Activated naive CD4-positive, alpha-beta T cell treated with anti-CD3 and anti-CD28 coated beads, Interleukin-2, amount 10 ng/mL, durations not matched to agents 5 hours and 36 hours (primary cell): ENCODE results near the gene STRADA. TPM values are rescaled to one million over a fixed set of nuclear protein-coding genes. Genes with fewer than 3 reads are reported as not detected.

Experiments used
- total RNA-seq, 2 experiments: library from RNA; stranded (reverse); gene quantifications; one replicate each; pipeline ENCODE4 v1.2.3, GENCODE V29; 2021

STRADA gene, protein sequence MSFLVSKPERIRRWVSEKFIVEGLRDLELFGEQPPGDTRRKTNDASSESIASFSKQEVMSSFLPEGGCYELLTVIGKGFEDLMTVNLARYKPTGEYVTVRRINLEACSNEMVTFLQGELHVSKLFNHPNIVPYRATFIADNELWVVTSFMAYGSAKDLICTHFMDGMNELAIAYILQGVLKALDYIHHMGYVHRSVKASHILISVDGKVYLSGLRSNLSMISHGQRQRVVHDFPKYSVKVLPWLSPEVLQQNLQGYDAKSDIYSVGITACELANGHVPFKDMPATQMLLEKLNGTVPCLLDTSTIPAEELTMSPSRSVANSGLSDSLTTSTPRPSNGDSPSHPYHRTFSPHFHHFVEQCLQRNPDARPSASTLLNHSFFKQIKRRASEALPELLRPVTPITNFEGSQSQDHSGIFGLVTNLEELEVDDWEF
- total RNA-seq: 10 to 100 TPM; 40.0 to 42.5 TPM

DNA sequence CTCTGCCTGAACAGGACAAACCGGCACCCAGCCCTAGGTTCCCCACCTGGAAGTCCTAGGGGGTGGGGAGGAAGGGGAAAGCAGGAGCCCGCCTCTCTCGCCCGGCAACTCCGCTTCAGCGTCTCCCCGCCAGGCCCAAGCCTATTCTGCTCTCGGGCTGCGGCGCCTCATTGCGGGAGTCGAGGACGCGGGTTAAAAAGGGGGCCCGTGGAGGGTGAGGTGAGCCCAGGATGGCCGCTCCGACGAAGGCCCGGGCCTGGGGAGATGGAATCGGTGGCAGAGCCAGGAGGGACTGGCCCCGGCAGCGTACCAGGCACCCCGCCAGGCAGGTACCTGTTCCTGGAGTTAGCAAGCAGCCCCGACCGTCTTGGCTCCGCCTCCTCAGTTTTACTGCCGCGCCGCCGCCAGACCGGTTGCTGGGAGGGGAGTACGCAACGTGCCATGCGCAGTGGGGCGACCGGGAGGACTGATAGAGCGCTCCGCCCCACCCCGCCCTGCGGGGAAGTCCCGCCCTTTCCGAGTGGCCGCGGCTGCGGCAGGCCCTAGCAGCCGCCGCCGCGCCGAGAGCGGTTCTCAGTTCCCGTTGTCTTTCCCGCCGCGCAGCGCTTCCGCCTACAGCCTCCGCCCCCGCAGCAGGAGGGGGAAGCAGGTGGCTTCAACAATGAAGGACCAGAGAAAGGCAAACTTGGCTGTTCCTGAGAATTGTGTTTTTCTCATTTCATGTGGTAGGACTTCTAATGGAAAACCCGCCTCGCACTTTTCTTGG is at the start of gene STRADA:
Gene STRADA, minus strand, starts transcription at position 392 of the 766 bp plus-strand sequence. CDS start 13,430 bp downstream, outside the sequence.

GRCh38 chr17:63774141-63774968 is 32.8 kb upstream of the STRADA start, which contains the start of gene DDX42:
TSS of gene DDX42 (plus strand) at chr17:63774170. CDS start at chr17:63787050, 12,880 bp downstream.

GRCh38 chr17:63773272-63774140 is 31.9 kb upstream of the STRADA start, which contains the start of gene CCDC47:
TSS of gene CCDC47 (minus strand) at chr17:63773597. CDS start at chr17:63766175, 7,422 bp downstream.

GRCh38 chr17:63699638-63700527 is 41.7 kb downstream of the STRADA start, which contains the start of gene LIMD2:
TSS of gene LIMD2 (minus strand) at chr17:63700125. CDS start at chr17:63699298, 827 bp downstream.

Other genes with a start within 250 kb of the STRADA start
- not detected for gene KCNH6, start 218.4 kb downstream of the STRADA start, total RNA-seq
- gene DCAF7, start 191.3 kb downstream of the STRADA start, total RNA-seq: 100 to 1,000 TPM; 109 to 116 TPM
- 10 to 100 TPM; 20.3 to 22.4 TPM for gene TACO1, start 140.9 kb downstream of the STRADA start, total RNA-seq
- 10 to 100 TPM; 43.0 to 44.6 TPM for gene MAP3K3, start 119.4 kb downstream of the STRADA start, total RNA-seq
- 100 to 1,000 TPM; 522 to 536 TPM for gene LIMD2, start 41.7 kb downstream of the STRADA start, total RNA-seq
- gene CCDC47, start 31.8 kb upstream of the STRADA start, total RNA-seq: 10 to 100 TPM; 46.0 to 47.9 TPM
- 100 to 1,000 TPM; 122 to 123 TPM for gene DDX42, start 32.4 kb upstream of the STRADA start, total RNA-seq
- gene PSMC5, start 85.6 kb upstream of the STRADA start, total RNA-seq: 100 to 1,000 TPM; 131 to 137 TPM
- gene FTSJ3, start 85.9 kb upstream of the STRADA start, total RNA-seq: 10 to 100 TPM; 42.1 to 44.5 TPM
- gene SMARCD2, start 100.9 kb upstream of the STRADA start, total RNA-seq: 100 to 1,000 TPM; 127 to 128 TPM
- not detected for gene CSH2, start 131.9 kb upstream of the STRADA start, total RNA-seq
- not detected for gene GH2, start 140.1 kb upstream of the STRADA start, total RNA-seq
- gene CSH1, start 154.8 kb upstream of the STRADA start, total RNA-seq: not detected
- not detected for gene CSHL1, start 169.5 kb upstream of the STRADA start, total RNA-seq
- not detected for gene GH1, start 177.0 kb upstream of the STRADA start, total RNA-seq
- gene CD79B, start 190.5 kb upstream of the STRADA start, total RNA-seq: 10 to 100 TPM; 37.2 to 38.2 TPM
- under 1 TPM in 1 of 2 experiments, not detected in 1; 0.08 TPM for gene SCN4A, start 231.1 kb upstream of the STRADA start, total RNA-seq